ENCODE results near the gene LIPT2.

DNA sequence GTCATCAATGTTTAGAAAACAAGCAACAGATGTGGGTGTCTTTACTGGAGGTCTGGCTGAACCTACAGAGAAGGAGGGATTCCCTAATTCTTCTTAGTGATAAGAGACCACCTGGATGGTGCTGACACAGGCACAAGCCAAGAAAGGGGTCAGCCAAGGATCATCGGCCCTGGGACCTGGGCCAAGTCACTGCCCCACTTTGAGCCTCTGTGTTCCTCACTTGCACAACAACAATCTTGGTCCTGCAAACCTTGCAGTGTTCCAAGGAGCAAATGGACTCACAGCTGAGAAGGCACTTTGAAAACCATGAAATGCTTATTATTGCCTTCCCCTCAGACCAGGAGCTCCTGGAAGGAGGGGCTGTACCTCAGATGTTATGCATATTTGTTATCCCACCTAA, 19.2 kb downstream of the LIPT2 start:
- TF ChIP-seq EZH2 (IDR thresholded peaks at IDR 0.05; ENCODE audit: borderline replicate concordance, low read length) = no peak
- TF ChIP-seq, protein P1, sequence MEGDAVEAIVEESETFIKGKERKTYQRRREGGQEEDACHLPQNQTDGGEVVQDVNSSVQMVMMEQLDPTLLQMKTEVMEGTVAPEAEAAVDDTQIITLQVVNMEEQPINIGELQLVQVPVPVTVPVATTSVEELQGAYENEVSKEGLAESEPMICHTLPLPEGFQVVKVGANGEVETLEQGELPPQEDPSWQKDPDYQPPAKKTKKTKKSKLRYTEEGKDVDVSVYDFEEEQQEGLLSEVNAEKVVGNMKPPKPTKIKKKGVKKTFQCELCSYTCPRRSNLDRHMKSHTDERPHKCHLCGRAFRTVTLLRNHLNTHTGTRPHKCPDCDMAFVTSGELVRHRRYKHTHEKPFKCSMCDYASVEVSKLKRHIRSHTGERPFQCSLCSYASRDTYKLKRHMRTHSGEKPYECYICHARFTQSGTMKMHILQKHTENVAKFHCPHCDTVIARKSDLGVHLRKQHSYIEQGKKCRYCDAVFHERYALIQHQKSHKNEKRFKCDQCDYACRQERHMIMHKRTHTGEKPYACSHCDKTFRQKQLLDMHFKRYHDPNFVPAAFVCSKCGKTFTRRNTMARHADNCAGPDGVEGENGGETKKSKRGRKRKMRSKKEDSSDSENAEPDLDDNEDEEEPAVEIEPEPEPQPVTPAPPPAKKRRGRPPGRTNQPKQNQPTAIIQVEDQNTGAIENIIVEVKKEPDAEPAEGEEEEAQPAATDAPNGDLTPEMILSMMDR (conservative IDR thresholded peaks at IDR 0.05 in 1 of 2, IDR thresholded peaks at IDR 0.05 in 1 of 2; ENCODE audit: extremely low read depth in 1 of 2, insufficient read depth in 1 of 2, low read depth in 1 of 2, low read length in 2 of 2) = no peak
